ENCODE measurements around the gene SLMAP.

Gene SLMAP

DNA sequence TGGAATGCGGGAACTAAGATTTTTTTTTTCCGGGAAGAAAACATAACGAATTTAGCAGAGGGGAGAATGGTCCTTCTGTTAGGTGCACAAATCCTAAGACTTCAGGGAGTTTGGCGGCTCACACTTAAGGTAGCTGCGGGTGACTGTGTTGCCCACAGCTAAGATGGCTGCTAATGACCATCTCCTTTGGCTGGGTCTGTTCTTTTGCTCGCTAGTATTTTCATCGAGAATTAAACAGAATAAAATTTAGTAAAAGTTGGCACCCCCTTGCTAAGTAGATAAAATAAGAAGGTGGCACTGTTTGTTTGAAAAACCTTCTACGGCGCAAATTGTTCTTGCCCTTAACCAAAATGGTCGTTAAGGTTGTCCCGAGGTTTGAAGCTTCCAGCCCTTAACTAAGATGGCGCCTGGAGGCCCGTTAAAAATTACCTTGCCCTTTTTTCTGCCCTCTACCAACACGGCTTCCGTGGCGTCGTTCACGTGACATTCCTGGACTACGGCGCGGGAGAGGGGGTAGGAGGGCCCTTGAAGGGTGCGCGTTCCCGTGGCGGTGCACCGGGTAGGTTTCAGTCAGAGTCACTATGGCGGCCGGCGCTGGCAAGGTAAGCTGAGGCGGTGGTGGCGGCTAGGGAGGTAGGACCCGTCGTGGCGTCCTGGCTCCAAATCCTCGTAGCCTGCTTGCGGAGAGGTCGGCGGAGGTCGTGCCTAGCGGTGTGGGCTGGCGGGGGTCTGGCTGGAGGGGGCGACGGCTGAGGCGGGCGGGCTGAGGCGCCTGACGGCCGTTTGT, at the start of gene SLMAP:
Gene SLMAP, plus strand, starts transcription at position 569 of the 787 bp plus-strand sequence. CDS start 1,343 bp downstream, outside the sequence.
- peak; percentile 92 for DNase-seq (ENCODE audit: low read depth)

GRCh38 chr3:57706462-57706861, 49.6 kb upstream of the SLMAP start:
- DNase-seq (ENCODE audit: low read depth), result no peak

GRCh38 chr3:57709031-57709430, 47.1 kb upstream of the SLMAP start:
- DNase-seq (ENCODE audit: low read depth), result no peak

DNA sequence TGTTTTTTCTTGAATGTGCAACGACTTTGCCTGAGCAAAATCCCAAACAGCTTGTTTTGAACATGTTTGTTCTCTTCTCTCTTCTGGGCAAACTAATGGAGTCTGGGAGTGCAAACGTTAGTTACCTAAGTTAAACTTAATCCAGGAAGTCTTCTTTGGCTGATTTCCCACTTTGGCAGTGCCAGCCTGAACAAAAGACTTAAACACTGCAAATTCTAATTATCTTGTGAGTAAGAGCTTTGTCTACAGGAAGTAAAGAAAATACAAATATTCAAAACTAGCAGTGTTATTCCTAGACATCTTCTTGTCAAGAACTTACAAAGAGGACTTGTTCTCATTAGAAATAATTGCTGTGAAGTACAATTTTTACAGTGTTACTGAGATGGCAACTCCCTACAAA, 46.5 kb upstream of the SLMAP start:
- no peak for DNase-seq (ENCODE audit: low read depth)

DNA sequence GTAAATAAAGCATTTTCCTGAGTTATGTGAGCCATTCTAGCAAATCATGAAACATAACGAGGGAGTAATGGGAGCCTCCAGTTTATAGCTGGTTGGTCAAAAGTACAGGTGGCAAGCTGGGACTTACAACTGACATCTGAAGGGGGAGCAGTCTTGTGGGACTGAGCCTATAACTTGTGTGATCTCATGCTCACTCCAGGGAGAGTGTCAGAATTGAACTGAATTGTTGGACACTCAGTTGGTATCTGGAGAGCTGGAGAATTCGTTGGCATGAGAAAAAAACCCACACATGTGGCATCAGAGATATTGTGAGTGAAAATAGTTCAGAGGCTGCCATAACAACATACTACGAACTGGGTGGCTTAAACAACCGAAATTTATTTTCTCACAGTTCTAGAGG, 40.4 kb upstream of the SLMAP start:
- no peak for DNase-seq (ENCODE audit: low read depth)

DNA sequence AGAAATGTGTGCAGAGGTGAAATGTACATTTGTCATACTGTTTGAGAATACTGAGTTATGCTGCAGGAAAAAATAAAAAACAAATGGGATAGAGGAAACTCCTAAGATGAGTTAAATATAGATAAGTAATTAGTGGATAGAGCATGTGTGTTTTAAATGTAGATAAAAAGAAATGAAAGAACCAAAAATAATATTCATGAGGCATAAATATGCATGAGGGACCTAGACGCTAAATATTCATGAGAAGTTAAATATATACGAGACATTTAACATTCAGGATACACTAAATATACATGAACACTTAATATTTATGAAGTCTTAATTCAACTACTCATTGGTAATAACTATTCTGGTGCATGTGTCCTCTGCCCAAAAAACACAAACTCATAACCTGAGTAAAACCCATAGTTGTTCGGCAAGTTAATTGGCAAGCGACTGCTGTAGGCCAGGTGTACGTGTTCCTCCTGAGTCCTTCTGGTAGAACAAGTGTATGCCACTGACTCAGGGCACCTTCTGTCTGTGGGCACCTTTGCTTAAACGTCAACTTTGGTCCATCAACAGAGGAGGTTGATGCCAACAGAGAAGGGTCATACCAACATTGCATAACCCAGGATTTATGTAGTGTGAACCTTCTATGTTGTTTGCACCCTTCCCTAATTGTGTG, 38.8 kb upstream of the SLMAP start:
- DNase-seq (ENCODE audit: low read depth), result no peak

GRCh38 chr3:57718118-57718517, 38.0 kb upstream of the SLMAP start:
- no peak for DNase-seq (ENCODE audit: low read depth)

- DNase-seq (ENCODE audit: low read depth), result no peak
Observed at GRCh38 chr3:57726397-57726796, 29.7 kb upstream of the SLMAP start.

DNA sequence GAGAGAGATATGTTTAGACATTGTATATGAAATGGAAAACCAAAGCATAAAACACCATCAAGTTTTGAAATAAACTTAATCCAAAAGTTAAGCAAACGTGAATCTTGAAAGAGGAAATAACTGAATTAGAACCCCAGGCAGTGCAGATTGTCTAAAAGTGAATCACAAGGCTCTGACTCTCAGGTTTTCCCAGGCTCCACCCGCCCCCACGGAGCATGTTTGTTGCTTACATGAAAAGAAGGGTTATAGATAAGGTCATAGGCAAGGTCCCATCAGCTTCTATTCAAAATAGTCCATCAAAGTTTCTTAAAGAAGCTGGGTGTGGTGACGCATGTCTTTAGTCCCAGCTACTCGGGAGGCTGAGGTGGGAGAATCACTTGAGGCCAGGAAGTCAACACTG, 29.0 kb upstream of the SLMAP start:
- no peak for DNase-seq (ENCODE audit: low read depth)

GRCh38 chr3:57729334-57730045, 26.6 kb upstream of the SLMAP start:
- DNase-seq (ENCODE audit: low read depth), result no peak

- DNase-seq (ENCODE audit: low read depth), result no peak
Observed at GRCh38 chr3:57730682-57731081, 25.4 kb upstream of the SLMAP start.

DNA sequence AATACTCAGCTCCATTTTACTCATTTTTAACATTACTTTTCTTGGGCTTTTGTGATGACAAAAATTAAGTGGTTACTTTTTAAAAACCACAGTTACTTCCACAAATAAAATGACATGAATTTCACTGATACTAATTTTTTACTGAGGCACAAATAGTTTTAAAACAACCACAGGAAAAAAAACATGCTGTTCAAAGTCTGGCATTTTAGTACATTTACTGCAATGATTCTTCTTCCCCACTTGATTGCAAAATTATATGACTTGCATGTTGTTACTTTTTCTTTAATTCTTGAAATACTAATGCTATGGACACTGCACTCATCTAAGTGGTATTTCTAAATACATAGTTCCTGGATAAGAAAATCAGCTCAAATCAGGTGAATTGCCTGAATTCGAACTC, 24.8 kb upstream of the SLMAP start:
- no peak for DNase-seq (ENCODE audit: low read depth)

DNA sequence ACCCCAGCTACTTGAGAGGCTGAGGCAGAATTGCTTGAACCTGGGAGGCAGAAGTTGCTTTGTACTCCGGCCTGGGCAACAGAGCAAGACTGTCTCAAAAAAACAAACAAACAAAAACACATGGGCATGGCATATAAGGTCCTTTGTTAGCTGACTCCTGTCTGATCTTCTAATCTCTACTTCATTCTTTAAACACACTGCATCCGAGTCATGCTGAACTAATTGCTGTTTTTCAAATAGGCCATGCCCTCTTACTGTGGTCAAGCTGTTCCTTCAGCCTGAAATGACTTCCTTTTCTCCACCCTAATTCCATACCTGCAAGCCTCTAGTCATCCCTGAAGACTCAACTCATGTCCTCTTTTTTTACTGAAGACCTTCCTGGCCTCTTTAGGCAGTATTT, 22.3 kb upstream of the SLMAP start:
- no peak for DNase-seq (ENCODE audit: low read depth)

DNA sequence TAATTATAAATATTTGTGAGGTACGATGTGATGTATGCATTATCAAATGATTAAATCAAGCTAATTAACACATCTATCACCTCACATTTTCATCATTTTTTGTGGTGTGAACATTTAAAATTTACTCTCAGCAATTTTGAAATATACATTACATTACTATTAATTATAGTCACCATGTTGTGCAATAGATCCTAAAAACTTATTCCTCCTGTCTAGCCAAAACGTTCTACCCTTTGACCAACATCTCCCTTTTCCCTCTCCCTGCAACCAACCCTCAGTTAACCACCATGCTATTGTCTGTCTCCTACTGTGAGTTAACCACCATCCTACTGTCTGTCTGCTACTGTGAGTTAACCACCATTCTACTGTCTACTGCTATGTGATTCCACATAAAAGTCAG, 20.7 kb upstream of the SLMAP start:
- no peak for DNase-seq (ENCODE audit: low read depth)

- DNase-seq (ENCODE audit: low read depth), result no peak
Observed at GRCh38 chr3:57737840-57738239, 18.3 kb upstream of the SLMAP start.

- DNase-seq (ENCODE audit: low read depth), result no peak
Observed at GRCh38 chr3:57738391-57738790, 17.7 kb upstream of the SLMAP start.

- DNase-seq (ENCODE audit: low read depth), result no peak
Observed at GRCh38 chr3:57740027-57740426, 16.1 kb upstream of the SLMAP start.

DNA sequence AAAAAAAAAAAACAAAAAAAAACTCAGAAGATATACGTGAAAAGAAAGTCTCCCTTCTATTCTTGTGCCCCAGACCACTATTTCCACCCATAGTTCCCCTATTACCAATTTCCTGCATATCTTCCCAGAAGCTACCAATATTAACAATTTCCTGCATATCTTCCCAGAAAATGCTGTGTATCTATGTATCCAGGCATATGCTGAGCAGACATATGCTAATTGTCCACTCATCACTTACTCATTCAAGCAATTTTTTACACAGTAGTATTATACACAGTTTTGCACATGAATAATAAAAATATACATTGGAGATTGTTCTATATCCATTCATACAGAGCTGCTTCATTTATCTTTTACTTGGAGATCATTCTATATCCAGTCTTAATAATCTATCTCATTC, 12.6 kb upstream of the SLMAP start:
- DNase-seq (ENCODE audit: low read depth), result no peak

DNA sequence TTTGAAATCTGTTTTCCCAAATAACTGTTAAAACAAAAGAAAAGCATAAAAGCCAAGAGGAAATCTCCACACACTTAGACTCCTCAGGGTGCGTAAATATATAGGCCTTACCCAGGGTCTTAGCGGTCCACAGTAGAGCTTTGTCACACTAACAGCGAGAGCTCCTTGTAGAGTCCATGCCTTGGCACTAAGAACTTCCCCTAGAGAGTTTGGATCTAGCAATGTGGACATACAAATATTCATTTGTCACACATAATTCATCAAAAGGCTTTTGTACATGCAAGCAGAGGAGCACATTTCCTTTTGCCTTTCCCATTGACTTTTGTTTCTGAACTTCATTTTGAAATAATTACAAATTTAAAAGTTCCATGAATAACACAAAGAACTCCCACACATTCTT, 11.0 kb upstream of the SLMAP start:
- DNase-seq (ENCODE audit: low read depth), result no peak

- DNase-seq (ENCODE audit: low read depth), result no peak
Observed at GRCh38 chr3:57746156-57747010, 9.7 kb upstream of the SLMAP start.

GRCh38 chr3:57749542-57749941, 6.6 kb upstream of the SLMAP start:
- no peak for DNase-seq (ENCODE audit: low read depth)

DNA sequence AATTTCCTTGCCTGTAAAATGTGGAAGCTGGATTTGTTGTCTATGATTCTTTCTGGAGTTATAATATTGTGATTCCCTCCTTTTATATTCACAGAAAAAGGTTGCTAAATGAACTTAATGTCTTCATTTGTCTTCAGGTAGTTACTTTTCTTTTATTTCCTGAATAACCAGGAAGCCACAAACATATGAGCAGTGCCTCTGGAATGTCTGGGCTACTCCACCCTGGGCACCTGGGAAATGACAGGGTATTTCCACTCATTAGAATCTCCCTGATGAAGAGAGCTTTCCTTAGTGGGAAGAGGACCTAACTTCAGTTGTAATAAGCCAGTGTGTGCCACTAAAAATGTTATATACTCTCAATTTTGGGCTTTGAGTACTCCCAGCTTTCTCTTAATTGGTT, 3.8 kb upstream of the SLMAP start:
- no peak for DNase-seq (ENCODE audit: low read depth)
